Gastroesophageal sphincter (tissue), 3 donors: ENCODE results near the gene EHMT1.

Experiments used
- CTCF ChIP-seq, 4 experiments: fragments of 200-600 bp in 2 of 4; fragments of 450-650 bp in 2 of 4; sonication (generic) in 1 of 4; IDR thresholded peaks; one replicate each; pipeline ENCODE4 v1.5.1; 2017 to 2019; ENCODE audit warnings: antibody characterized with exemption in 4 of 4, mild to moderate bottlenecking in 2 of 4, moderate library complexity in 2 of 4
- EP300 ChIP-seq: sonication (generic); formaldehyde crosslinking; IDR thresholded peaks from one replicate; pipeline ENCODE4 v1.6.1; 2017; ENCODE audit warnings: antibody characterized with exemption, mild to moderate bottlenecking
- POLR2AphosphoS5 ChIP-seq: sonication (generic); formaldehyde crosslinking; IDR thresholded peaks from one replicate; pipeline ENCODE4 v1.6.1; 2017; ENCODE audit warnings: antibody characterized with exemption

GRCh38 chr9:137613738-137614523 is 4.9 kb upstream of the EHMT1 start:
- no peak for TF ChIP-seq POLR2AphosphoS5
- TF ChIP-seq CTCF (IDR thresholded peaks at IDR 0.05), result no peak
- no peak for TF ChIP-seq EP300
